ENCODE measurements around the gene FLII.

DNA sequence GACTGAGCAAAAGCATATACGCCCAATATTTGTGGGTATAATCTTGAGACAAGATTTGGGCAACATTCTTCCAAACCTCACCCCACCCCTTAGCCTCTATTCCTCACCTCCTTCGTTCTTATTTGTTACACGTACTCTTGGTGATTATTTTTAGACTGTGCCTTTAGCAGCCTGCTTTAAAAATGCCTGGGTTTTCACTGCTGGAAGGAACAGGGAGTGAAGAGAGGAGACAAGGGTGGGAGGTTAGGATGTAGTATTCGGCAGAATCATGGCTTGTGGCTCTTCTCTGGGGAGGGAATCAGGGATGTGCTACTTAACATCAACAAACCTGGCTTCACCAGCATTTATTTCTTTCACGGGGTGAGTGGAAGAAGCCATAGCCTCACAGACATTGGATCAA, 63.3 kb downstream of the FLII start:
- TF ChIP-seq POLR2A (IDR thresholded peaks at IDR 0.05; ENCODE audit: low read depth, low read length) (no peak), EZH2 (IDR thresholded peaks at IDR 0.05; ENCODE audit: borderline replicate concordance, low read depth, low read length, severe bottlenecking) (no peak)
- TF ChIP-seq, protein P1, sequence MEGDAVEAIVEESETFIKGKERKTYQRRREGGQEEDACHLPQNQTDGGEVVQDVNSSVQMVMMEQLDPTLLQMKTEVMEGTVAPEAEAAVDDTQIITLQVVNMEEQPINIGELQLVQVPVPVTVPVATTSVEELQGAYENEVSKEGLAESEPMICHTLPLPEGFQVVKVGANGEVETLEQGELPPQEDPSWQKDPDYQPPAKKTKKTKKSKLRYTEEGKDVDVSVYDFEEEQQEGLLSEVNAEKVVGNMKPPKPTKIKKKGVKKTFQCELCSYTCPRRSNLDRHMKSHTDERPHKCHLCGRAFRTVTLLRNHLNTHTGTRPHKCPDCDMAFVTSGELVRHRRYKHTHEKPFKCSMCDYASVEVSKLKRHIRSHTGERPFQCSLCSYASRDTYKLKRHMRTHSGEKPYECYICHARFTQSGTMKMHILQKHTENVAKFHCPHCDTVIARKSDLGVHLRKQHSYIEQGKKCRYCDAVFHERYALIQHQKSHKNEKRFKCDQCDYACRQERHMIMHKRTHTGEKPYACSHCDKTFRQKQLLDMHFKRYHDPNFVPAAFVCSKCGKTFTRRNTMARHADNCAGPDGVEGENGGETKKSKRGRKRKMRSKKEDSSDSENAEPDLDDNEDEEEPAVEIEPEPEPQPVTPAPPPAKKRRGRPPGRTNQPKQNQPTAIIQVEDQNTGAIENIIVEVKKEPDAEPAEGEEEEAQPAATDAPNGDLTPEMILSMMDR (IDR thresholded peaks at IDR 0.05; ENCODE audit: extremely low read depth in 1 of 2, insufficient read depth in 1 of 2, low read depth in 1 of 2, low read length in 2 of 2): no peak

Data from endothelial cell of umbilical vein (primary cell).